ENCODE results near the gene PPM1N. TPM values are rescaled to one million over a fixed set of nuclear protein-coding genes. Genes with fewer than 3 reads are reported as not detected.

The PPM1N gene
- total RNA-seq, 2 experiments from 2014 or later: 5.8 to 6.1 TPM

- H3K4me1 Mint-ChIP-seq: peaks cover 29% of the 10 kb centered on the region
- H3K27ac Mint-ChIP-seq: no peak overlapping the region
- H3K4me3 Mint-ChIP-seq: no peak overlapping the region
- H3K9me3 Mint-ChIP-seq: no peaks in the 10 kb centered on the region
- H3K36me3 Mint-ChIP-seq: no peaks in the 10 kb centered on the region
- H3K27me3 Mint-ChIP-seq: peaks cover 49% of the 10 kb centered on the region
- ATAC-seq (ENCODE audit: low read depth) (no peak), DNase-seq (no peak)
- POLR2A ChIA-PET: interaction anchor here (0.7 kb wide), 1 partner anchor 109 kb away, joined by 3 read pairs; no protein-coding TSS in a partner anchor
These were observed 24.9 kb upstream of the PPM1N start for GRCh38 chr19:45473367-45473681.

DNA sequence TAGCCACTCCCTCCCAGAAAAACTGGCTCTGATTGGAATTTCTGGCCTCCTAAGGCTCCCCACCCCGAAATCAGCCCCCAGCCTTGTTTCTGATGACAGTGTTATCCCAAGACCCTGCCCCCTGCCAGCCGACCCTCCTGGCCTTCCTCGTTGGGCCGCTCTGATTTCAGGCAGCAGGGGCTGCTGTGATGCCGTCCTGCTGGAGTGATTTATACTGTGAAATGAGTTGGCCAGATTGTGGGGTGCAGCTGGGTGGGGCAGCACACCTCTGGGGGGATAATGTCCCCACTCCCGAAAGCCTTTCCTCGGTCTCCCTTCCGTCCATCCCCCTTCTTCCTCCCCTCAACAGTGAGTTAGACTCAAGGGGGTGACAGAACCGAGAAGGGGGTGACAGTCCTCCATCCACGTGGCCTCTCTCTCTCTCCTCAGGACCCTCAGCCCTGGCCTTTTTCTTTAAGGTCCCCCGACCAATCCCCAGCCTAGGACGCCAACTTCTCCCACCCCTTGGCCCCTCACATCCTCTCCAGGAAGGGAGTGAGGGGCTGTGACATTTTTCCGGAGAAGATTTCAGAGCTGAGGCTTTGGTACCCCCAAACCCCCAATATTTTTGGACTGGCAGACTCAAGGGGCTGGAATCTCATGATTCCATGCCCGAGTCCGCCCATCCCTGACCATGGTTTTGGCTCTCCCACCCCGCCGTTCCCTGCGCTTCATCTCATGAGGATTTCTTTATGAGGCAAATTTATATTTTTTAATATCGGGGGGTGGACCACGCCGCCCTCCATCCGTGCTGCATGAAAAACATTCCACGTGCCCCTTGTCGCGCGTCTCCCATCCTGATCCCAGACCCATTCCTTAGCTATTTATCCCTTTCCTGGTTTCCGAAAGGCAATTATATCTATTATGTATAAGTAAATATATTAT, 24.3 kb upstream of the PPM1N start:
- H3K27me3 Mint-ChIP-seq: peaks cover 49% of the 10 kb centered on the region
- no peaks in the 10 kb centered on the region for H3K9me3 Mint-ChIP-seq
- peaks cover 26% of the 10 kb centered on the region for H3K4me1 Mint-ChIP-seq
- no peak overlapping the region for H3K27ac Mint-ChIP-seq
- no peak for DNase-seq
- no peaks in the 10 kb centered on the region for H3K36me3 Mint-ChIP-seq
- ATAC-seq (ENCODE audit: low read depth): no peak
- no peak overlapping the region for H3K4me3 Mint-ChIP-seq
- POLR2A ChIA-PET: interaction anchor here (0.7 kb wide), 1 partner anchor 109 kb away, joined by 3 read pairs; no protein-coding TSS in a partner anchor

- Mint-ChIP-seq H3K4me3 (no peak overlapping the region), H3K27ac (no peak overlapping the region), H3K27me3 (peaks cover 49% of the 10 kb centered on the region), H3K36me3 (no peaks in the 10 kb centered on the region), H3K4me1 (peaks cover 28% of the 10 kb centered on the region), H3K9me3 (no peaks in the 10 kb centered on the region)
- ATAC-seq (ENCODE audit: low read depth): no peak
- POLR2A ChIA-PET: interaction anchor here (1.1 kb wide), 1 partner anchor 35 kb away, joined by 4 read pairs; no protein-coding TSS in a partner anchor
- DNase-seq: no peak
These were observed 23.4 kb upstream of the PPM1N start for GRCh38 chr19:45474606-45475521.

DNA sequence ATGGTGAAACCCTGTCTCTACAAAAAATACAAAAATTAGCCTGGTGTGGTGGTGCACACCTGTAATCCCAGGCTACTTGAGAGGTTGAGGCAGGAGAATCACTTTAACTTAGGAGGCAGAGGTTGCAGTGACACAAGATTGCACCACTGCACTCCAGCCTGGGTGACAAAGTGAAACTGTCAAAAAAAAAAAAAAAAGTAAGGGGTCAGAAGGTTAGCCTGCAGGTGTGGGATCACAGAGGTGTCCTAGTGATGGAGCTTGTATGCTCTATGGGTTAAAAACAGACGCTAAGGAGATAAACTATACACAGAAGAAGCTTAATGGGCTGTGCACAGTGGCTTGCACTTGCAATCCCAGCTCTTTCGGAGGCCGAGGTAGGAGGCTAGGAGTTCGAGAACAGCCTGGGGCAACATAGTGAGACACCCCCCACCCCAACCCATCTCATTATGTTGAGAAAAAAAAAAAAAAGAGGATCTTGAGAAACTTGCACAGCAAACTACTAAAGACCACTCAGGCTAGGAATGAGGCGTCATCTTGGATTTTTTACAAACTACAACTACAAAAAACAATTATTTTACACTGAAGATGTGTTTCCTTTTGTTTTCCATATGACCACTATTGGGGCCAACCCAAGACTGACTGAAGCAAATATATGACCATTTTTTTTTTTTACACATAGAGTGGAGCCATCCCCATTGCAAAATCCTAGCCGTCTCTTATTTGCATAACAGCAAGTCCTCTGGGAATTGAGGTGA, 22.5 kb upstream of the PPM1N start:
- H3K27ac Mint-ChIP-seq: no peak overlapping the region
- no peaks in the 10 kb centered on the region for H3K9me3 Mint-ChIP-seq
- POLR2A ChIA-PET: interaction anchor here (1.1 kb wide), 1 partner anchor 36 kb away, joined by 4 read pairs; no protein-coding TSS in a partner anchor

DNA sequence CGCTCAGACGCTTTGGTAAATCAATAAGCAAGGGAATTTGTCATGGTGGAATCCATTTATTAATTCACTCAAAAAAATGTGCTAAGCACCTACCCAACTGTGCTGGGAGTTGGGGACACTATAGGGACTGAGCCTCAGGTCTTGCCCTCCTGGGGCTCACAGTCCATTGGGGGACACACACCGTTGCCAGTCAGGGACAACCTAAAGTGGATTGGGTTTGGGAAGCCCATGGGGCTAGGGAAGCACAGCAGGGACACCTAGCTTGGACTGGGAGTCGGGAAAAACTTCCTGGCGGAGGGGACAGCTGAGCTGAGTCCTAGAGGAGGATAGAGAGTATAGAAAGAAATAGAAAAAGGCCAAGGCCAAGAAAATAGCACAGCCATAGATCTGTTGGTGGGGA, 21.9 kb upstream of the PPM1N start:
- no peak for DNase-seq
- no peaks in the 10 kb centered on the region for H3K9me3 Mint-ChIP-seq
- H3K4me1 Mint-ChIP-seq: peaks cover 27% of the 10 kb centered on the region
- POLR2A ChIA-PET: interaction anchor here (0.6 to 3.4 kb wide), 4 partner anchors 8 to 150 kb away, joined by 3 to 95 read pairs (median 32); partner anchors contain the start of gene FOSB
- peak overlapping the region; percentile 18 for H3K4me3 Mint-ChIP-seq
- peaks cover 44% of the 10 kb centered on the region for H3K27me3 Mint-ChIP-seq
- no peaks in the 10 kb centered on the region for H3K36me3 Mint-ChIP-seq
- no peak overlapping the region for H3K27ac Mint-ChIP-seq
- ATAC-seq (ENCODE audit: low read depth): no peak

More for the DNA sequence above, 22.5 kb upstream of the PPM1N start:
- Mint-ChIP-seq H3K4me3 (no peak overlapping the region), H3K4me1 (peaks cover 27% of the 10 kb centered on the region), H3K27me3 (peaks cover 48% of the 10 kb centered on the region), H3K36me3 (no peaks in the 10 kb centered on the region)
- ATAC-seq (ENCODE audit: low read depth): no peak
- DNase-seq: no peak

- Mint-ChIP-seq H3K9me3 (no peaks in the 10 kb centered on the region), H3K4me1 (peaks cover 27% of the 10 kb centered on the region), H3K27me3 (peaks cover 37% of the 10 kb centered on the region), H3K4me3 (peak overlapping the region; percentile 68), H3K36me3 (no peaks in the 10 kb centered on the region), H3K27ac (peak overlapping the region; percentile 58)
- no peak for ATAC-seq (ENCODE audit: low read depth)
- DNase-seq: no peak
- POLR2A ChIA-PET: interaction anchor here (0.6 to 3.4 kb wide), 3 partner anchors 9 to 142 kb away, joined by 3 to 95 read pairs (median 60); partner anchors contain the start of gene FOSB
These were observed 21.1 kb upstream of the PPM1N start for GRCh38 chr19:45477186-45477585.

GRCh38 chr19:45477713-45478453, 20.4 kb upstream of the PPM1N start:
- Mint-ChIP-seq H3K4me1 (peaks cover 25% of the 10 kb centered on the region), H3K27ac (peak overlapping the region; percentile 92), H3K4me3 (peak overlapping the region; percentile 71), H3K27me3 (peaks cover 30% of the 10 kb centered on the region), H3K9me3 (no peaks in the 10 kb centered on the region), H3K36me3 (no peaks in the 10 kb centered on the region)
- no peak for DNase-seq
- POLR2A ChIA-PET: interaction anchor here (0.6 to 3.4 kb wide), 15 partner anchors 9 to 214 kb away, joined by 3 to 95 read pairs (median 6); partner anchors contain the start of genes ERCC1, FOSB, PPP1R13L and QPCTL
- no peak for ATAC-seq (ENCODE audit: low read depth)

- peak overlapping the region; percentile 92 for H3K27ac Mint-ChIP-seq
- H3K36me3 Mint-ChIP-seq: no peaks in the 10 kb centered on the region
- ATAC-seq (ENCODE audit: low read depth) (peak; percentile 79), DNase-seq (peak; percentile 88)
- H3K4me3 Mint-ChIP-seq: peak overlapping the region; percentile 71
- no peaks in the 10 kb centered on the region for H3K9me3 Mint-ChIP-seq
- H3K4me1 Mint-ChIP-seq: peaks cover 24% of the 10 kb centered on the region
- POLR2A ChIA-PET: interaction anchor here (0.6 to 3.4 kb wide), 22 partner anchors 10 to 391 kb away, joined by 3 to 95 read pairs (median 6); partner anchors contain the start of genes ERCC1, FOSB, PPP1R13L and QPCTL
- peaks cover 26% of the 10 kb centered on the region for H3K27me3 Mint-ChIP-seq
These were observed 19.6 kb upstream of the PPM1N start for GRCh38 chr19:45478454-45479238.

GRCh38 chr19:45483033-45483432, 15.2 kb upstream of the PPM1N start:
- Mint-ChIP-seq H3K4me3 (no peak overlapping the region), H3K27ac (no peak overlapping the region), H3K9me3 (no peaks in the 10 kb centered on the region), H3K27me3 (peaks cover 2% of the 10 kb centered on the region), H3K4me1 (peaks cover 17% of the 10 kb centered on the region), H3K36me3 (no peaks in the 10 kb centered on the region)
- ATAC-seq (ENCODE audit: low read depth) (no peak), DNase-seq (no peak)
- POLR2A ChIA-PET: interaction anchor here (1.2 kb wide), 1 partner anchor 44 kb away, joined by 3 read pairs; no protein-coding TSS in a partner anchor

GRCh38 chr19:45484273-45484945, 13.8 kb upstream of the PPM1N start:
- Mint-ChIP-seq H3K4me3 (no peak overlapping the region), H3K4me1 (peaks cover 13% of the 10 kb centered on the region), H3K9me3 (no peaks in the 10 kb centered on the region), H3K27ac (peak overlapping the region; percentile 50), H3K36me3 (no peaks in the 10 kb centered on the region), H3K27me3 (peaks cover 2% of the 10 kb centered on the region)
- DNase-seq (no peak), ATAC-seq (ENCODE audit: low read depth) (no peak)
- POLR2A ChIA-PET: interaction anchor here (1.0 to 2.5 kb wide), 3 partner anchors 15 to 45 kb away, joined by 3 to 13 read pairs (median 7); no protein-coding TSS in a partner anchor

Data from activated naive CD8-positive, alpha-beta T cell treated with anti-CD3 and anti-CD28 coated beads, Interleukin-2, amount 10 ng/mL, durations not matched to agents 7 days and 5 days (primary cell).